GM18951 (cell line): ENCODE data around the gene TARDBP.
"Not testable (repeated sequence)": the region's sequence is repeated elsewhere in the genome, so short reads cannot be mapped to it uniquely, and the experiment has no call there.

Experiments
- POLR2A ChIP-seq: IDR thresholded peaks from 4 replicates; pipeline ENCODE4 v1.6.1; 2011; ENCODE audit warnings: mild to moderate bottlenecking; ENCODE audit not compliant: insufficient read length, insufficient read depth; ENCODE audit errors: extremely low read depth
- in situ Hi-C: fragments of 300-500 bp; cut with MboI; formaldehyde crosslinking; loops from one replicate; pipeline ENCODE4 v1.12.0; 2022; ENCODE audit warnings: low sequenced_read_pairs, mixed read lengths, inconsistent platforms; ENCODE audit not compliant: unreplicated experiment

Gene TARDBP

GRCh38 chr1:10980841-10981727 is 31.4 kb upstream of the TARDBP start:
- TF ChIP-seq POLR2A: no peak
- in situ Hi-C loops: no loop called here

- in situ Hi-C loops: no loop called here
- no peak for TF ChIP-seq POLR2A
Measured at GRCh38 chr1:10986525-10986890, 25.9 kb upstream of the TARDBP start.

- in situ Hi-C loops: no loop called here
- TF ChIP-seq POLR2A: no peak
Measured at GRCh38 chr1:10987840-10988417, 24.5 kb upstream of the TARDBP start.

- no peak for TF ChIP-seq POLR2A
- in situ Hi-C loops: no loop called here
Measured at GRCh38 chr1:10989095-10989494, 23.4 kb upstream of the TARDBP start.

GRCh38 chr1:10989920-10990516 is 22.4 kb upstream of the TARDBP start:
- in situ Hi-C loops: not testable (repeated sequence)

- in situ Hi-C loops: no loop called here
Measured at GRCh38 chr1:10990828-10991227, 21.6 kb upstream of the TARDBP start.

GRCh38 chr1:10992004-10992403 is 20.4 kb upstream of the TARDBP start:
- in situ Hi-C loops: not testable (repeated sequence)

More at GRCh38 chr1:10990828-10991227, 21.6 kb upstream of the TARDBP start:
- TF ChIP-seq POLR2A: no peak

- in situ Hi-C loops: no loop called here
- TF ChIP-seq POLR2A: no peak
Measured at GRCh38 chr1:10992864-10993263, 19.6 kb upstream of the TARDBP start.

GRCh38 chr1:10996100-10996499 is 16.4 kb upstream of the TARDBP start:
- no peak for TF ChIP-seq POLR2A
- in situ Hi-C loops: no loop called here

GRCh38 chr1:11000526-11000925 is 11.9 kb upstream of the TARDBP start:
- in situ Hi-C loops: no loop called here
- no peak for TF ChIP-seq POLR2A

GRCh38 chr1:11013160-11013531 is 692 bp downstream of the TARDBP start:
- in situ Hi-C loops: no loop called here
- TF ChIP-seq POLR2A: no peak

- in situ Hi-C loops: not testable (repeated sequence)
Measured at GRCh38 chr1:11019358-11019757, 6.9 kb downstream of the TARDBP start.

GRCh38 chr1:11019971-11020370 is 7.5 kb downstream of the TARDBP start:
- TF ChIP-seq POLR2A: no peak
- in situ Hi-C loops: no loop called here

GRCh38 chr1:11023201-11023600 is 10.7 kb downstream of the TARDBP start:
- TF ChIP-seq POLR2A: no peak
- in situ Hi-C loops: no loop called here
